Stimulated activated CD8-positive, alpha-beta memory T cell treated with anti-CD3 and anti-CD28 coated beads, Interleukin-2, amount 100 ng/mL, for 48 hours (primary cell): ENCODE data around the gene NCOA7.

ENCODE experiments used
- DNase-seq, 2 donors: peaks; one replicate each; pipeline ENCODE4 v3.0.0-alpha.2; 2020; ENCODE audit warnings: low read depth in 2 of 2

Gene NCOA7

DNA sequence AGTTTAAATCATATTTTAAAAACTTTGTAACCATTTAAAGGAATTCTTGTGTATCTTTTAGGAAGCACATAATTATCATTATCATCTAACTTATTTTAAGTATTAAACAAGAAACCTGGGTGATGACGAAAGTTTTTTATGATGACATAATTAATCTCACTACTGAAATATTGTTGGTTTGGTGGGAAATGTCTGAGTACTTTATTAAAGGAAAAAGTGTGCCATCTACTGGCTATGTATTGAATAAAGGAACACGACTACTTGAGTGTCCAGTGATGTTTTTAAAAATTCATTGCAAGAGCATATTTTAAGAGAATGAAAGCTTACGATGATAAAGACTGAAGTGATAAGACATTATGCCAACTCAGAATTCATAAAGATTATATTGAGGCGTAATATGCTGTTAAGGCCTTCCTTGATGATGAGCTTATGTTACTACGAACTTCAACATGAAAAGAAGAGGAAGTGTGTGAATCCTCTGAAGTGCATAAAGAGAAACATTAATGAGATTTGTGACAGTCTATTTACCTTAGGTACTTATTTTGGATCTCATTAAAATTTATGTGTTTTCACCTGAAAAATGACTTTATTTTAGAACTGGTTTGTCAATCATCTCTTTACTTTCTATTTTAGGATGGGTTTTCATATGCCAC, 183.6 kb downstream of the NCOA7 start:
- no peak for DNase-seq

GRCh38 chr6:125979101-125979500, 188.3 kb downstream of the NCOA7 start:
- DNase-seq: no peak
